GM21447 (cell line): ENCODE results near the gene STIM1.

Experiments
- ATAC-seq: cut with Tn5 transposase; IDR thresholded peaks from one replicate; pipeline ENCODE4 v1.9.1; 2021; ENCODE audit not compliant: unreplicated experiment

STIM1 gene

GRCh38 chr11:3830088-3830487 is 25.4 kb upstream of the STIM1 start:
- ATAC-seq: no peak

DNA sequence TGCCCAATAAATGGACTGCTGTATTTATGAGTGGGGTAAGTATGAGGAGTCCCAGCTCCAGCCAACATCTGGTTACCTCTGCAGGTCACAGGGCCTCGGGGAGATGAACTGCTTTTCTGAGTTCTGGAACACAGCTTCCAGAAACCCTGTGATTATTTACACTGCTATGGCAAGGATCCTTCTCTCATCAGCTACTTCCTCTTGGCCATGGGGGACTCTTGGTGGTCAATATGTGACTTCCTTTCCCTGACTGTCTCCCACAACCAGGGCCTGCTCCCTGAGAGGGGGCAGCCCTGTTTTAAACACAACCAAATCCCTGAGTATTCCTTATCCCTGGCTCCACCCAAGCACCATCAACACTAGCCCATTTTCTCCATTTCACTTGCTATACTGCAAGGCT is 24.7 kb upstream of the STIM1 start:
- no peak for ATAC-seq

DNA sequence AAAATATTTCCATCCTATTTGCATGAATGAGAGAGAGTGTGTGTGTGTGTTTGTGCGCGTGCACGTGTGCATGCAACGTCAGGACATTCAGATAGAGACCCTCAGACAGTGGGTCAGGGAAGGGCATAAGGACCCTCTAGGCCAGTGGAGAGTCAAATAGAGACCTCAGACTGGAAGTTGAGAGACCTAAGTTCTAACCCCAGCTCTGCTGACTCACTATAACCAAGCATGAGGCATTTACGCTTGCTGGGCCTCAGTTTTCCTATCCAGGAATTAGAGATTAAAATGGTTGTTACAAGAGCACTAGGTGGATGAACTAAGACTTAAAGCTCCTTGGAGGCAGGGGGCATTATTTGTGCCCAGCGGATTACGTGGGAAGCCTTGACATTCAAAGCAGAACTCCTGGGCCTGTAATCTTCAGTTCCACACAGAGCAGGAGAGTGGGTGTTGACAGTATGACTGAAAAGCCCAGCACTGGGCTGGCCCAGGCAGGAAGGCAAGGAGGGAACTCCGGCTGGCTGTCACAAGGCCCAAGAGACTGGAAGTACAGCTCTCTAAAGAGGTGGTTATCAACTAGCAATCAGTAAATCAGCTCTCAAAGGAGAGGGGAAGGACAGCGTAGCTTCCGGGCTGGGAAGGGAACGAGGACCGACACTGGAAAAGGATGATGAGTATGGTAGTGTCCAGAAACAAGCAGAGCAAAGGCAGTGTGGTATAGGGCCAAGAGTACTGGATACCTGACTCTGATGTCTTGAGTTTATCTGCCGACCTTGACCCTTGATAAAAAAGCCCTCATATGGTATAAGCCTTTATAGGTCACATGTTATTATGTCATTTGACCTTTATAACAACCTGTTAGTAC is 23.9 kb upstream of the STIM1 start:
- ATAC-seq: no peak

DNA sequence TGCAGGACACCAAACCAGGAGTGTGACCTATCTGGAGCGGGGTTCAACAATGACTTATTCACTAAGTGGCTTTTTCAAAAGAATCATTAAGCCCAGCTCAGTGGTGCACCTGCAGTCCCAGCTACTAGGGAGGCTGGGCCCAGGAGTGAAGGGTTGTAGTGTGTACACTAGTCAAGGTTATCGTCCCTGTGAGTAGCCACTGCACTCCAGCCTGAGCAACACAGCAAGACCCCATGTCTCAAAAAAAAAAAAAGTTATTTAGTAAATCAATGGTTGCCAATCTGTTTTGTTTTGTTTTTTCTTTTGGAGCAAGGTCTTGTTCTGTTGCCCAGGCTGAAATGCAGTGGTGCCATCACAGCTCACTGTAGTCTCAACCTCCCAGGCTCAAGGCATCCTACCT is 22.6 kb upstream of the STIM1 start:
- ATAC-seq: no peak

- ATAC-seq: no peak
Measured at GRCh38 chr11:3833449-3833848, 22.0 kb upstream of the STIM1 start.

DNA sequence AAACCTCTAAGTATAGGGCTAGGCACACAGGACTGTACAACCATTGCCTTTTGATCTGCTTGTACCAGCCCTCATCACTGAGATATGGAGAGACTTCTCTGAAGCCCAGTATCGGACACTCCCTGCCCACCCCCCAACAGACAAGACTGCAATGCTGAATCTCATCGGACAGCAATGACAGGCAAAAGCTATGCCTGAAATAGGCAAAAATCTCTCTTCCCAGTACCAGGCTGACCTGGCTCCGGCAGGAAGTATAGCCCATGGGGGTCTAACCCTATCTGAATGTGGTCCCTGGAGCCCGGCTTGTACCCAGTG is 21.2 kb upstream of the STIM1 start:
- ATAC-seq: no peak

GRCh38 chr11:3834664-3835461 is 20.6 kb upstream of the STIM1 start:
- ATAC-seq: no peak

DNA sequence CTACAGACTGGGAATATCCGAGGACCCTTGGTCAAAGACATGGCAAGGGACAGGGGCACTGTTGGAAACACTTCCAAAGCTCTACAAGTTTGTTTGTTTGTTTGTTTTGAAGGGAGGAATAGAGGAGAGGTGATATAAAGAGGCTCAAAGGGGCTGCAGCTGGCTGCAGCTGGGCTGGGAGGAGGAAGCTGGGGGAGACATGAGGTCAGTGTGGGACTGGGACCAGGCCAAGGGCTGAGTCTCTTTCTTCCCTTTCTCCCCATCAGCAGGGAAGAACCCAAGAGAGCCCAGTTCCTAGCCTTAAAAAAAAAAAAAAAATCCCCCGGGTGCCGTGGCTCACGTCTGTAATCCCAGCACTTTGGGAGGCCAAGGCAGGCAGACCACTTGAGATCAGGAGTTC is 19.7 kb upstream of the STIM1 start:
- no peak for ATAC-seq

DNA sequence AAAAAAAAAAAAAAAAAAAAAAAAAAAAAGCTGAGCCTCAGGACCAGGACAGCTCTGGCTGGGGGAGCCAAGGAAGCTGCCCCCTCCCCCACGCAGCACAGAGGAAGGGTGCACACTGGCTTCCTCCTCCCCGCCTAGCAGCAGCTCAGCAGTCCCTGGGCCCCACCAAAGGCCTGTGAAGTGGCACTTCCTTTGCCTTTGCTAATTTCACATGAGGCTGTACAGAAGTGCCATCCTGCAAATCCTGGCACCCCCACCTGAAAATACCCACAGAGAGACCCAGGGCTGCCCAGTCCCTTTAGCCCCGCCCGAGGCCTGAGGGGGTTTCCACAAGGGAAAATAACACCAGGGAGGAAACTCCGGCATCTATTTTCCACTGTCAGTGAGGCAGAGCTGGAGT is 18.6 kb upstream of the STIM1 start:
- ATAC-seq: no peak

DNA sequence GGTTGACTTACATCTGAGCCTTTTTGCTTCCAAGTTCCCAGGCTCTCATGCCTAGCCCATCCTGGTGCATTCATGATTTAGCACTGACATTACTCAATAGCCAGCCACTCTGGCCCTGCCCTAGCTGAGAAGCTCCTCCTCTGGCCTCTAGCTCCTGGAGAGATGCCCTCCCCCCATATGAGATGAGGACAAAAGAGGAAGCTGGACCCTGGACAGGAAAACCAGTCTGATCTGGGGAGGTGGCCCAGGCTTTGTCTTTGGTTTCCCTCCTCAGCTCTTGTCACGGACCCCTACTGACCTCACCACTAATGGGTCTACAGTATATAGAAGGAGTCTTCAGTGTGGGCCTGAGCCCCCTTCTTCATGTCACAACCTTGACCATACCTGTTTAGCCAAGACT is 17.7 kb upstream of the STIM1 start:
- ATAC-seq: no peak

GRCh38 chr11:3838504-3838903 is 17.0 kb upstream of the STIM1 start:
- no peak for ATAC-seq

DNA sequence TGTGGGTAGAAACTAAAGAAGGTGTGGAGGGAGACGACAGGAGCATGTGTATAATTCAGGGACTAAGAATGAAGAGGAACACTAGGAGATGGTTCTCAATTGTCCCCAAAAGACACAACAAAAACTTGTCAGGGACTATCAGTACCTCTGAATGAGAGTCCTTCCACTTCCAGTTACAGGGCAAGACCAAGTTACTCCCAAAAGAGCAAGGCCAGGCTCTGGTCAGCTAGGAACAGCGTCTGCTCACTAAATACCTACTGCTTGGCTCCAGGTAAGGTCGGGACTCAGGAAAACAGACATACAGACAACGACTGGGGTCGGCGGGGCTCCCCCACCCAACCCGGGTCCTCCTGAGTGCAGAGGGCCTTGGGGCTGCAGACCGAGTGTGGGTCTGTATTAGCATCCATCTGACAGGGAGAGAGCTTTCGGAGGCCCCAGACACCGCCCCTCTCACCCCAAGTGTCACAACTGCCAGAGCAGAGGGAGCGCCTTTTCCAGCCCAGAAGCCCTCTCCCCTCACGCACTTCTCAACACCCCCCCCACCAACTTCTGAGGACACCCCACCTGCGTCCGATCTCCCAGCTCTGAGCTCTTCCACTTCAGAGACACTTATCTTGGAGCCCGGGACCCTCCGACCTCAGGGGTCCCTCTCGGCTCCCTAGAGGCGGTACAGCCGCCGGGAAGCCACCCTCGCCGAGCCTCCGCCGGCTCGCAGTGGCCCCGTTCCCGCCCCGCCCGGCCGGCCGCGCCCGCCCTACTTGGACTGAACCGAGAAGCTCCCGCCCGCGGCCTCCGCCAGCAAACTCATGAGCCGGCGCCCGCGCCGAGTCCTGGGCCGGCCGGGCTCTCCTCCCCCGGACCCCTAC is 15.2 kb upstream of the STIM1 start:
- ATAC-seq: no peak

DNA sequence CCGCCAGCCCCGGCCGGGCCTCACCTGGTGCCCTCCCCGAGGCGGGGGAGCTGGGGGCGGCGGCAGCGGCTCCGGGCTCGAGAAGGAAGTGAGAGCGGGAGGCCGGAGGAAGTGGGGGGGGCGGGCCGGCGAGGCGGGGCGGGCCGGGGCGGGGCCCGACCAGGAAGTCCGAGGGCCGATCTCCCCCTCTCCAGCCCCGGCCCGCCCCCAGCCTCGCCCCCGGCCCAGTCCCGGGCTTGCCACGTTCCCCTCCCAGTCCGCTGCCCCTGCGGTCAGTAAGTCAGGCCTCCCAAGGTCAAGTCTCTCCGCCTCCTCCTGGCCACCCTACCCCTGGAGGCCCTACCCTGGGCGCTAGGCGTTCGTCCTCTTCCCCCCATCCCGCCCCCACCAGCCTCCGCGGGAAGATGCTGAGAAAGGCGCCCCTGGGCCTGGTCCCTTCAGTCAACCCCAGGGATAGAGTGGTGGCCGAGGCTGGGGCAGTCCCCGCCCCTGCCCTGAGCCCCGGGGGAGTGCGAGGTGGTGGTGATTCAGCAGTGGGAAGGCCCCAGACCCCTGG is 14.5 kb upstream of the STIM1 start, which contains the start of gene RHOG:
Gene RHOG (minus strand): TSS at position 90 of the 556 bp plus-strand sequence. CDS start 12,821 bp downstream, outside the sequence.
- ATAC-seq: peak; percentile 43

DNA sequence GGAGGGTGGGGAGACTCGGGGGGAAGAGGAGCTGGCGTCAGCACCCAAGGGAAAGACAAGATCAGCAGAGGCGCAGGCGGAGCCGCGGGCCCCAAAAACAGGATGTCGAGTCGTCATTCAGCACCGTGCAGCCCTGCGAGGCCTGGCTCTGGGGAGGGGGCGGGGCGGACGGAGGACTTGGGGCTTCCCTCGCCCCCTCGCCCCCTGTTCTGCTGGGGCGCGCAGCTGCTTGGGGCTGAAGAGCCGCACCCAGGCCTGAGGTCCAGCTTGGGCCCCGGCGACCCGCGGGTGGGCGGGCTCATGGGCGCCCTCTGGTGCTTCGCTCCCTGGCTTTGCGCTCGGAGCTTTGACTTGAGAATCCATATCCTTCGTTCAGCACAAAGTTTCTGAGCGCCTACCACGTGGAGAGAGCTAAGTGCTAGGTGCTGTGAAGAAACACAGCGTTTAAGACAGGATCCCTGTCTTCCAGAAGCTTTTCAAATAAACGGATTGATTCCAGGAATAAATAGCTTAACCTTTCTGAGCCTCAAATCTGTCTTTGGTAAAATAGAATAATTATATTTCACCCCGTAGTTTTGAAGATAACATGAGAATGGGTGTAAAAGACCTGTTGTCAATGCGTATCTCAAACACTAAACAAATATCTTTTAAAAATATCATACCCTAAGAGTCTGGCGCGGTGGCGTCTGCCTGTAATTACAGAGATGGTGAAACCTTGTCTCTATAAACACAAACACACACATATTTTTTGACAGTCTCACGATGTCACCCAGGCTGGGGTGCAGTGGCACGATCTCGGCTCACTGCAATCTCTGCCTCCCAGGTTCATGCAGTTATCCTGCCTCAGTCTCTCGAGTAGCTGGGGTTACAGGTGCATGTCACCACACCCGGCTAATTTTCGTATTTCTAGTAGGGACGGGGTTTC is 13.8 kb upstream of the STIM1 start:
- peak; percentile 44 for ATAC-seq

- no peak for ATAC-seq
Measured at GRCh38 chr11:3843326-3843725, 12.1 kb upstream of the STIM1 start.

GRCh38 chr11:3845246-3845645 is 10.2 kb upstream of the STIM1 start:
- ATAC-seq: no peak

- no peak for ATAC-seq
Measured at GRCh38 chr11:3845670-3846069, 9.8 kb upstream of the STIM1 start.

- no peak for ATAC-seq
Measured at GRCh38 chr11:3849297-3849874, 6.1 kb upstream of the STIM1 start.

DNA sequence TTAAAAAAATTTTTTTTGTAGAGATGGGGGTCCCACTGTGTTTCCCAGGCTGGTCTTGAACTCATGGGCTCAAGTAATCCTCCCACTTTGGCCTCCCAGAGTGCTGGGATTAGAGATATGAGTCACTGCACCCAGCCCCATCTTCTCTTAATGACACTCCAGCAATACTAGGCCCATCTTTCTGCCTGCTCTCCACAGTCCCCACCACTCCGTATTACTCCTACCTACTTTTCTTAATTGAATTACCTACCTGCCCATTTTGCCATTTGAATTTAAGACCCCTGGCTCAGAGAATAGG is 2.0 kb upstream of the STIM1 start:
- ATAC-seq: no peak
